GM20431 (cell line): Measurements from ENCODE around the gene C9orf72.
"Not testable (repeated sequence)": the region's sequence is repeated elsewhere in the genome, so short reads cannot be mapped to it uniquely, and the experiment has no call there.

Experiments
- in situ Hi-C: fragments of 300-500 bp; cut with MseI, MboI; formaldehyde crosslinking; loops from one replicate; pipeline ENCODE4 v1.15.0; 2020; ENCODE audit warnings: low sequenced_read_pairs; ENCODE audit not compliant: unreplicated experiment

The C9orf72 gene

GRCh38 chr9:27519466-27520465 is 53.5 kb downstream of the C9orf72 start:
- in situ Hi-C loops = loop anchor here (10.0 kb wide), 1 partner anchor 185 kb away; no protein-coding TSS in a partner anchor

- in situ Hi-C loops = no loop called here
Measured at GRCh38 chr9:27518809-27519208, 54.5 kb downstream of the C9orf72 start.

GRCh38 chr9:27518006-27518405 is 55.3 kb downstream of the C9orf72 start:
- in situ Hi-C loops = no loop called here

- in situ Hi-C loops = no loop called here
Measured at GRCh38 chr9:27514551-27514950, 58.7 kb downstream of the C9orf72 start.

GRCh38 chr9:27511771-27512170 is 61.5 kb downstream of the C9orf72 start:
- in situ Hi-C loops = no loop called here

GRCh38 chr9:27510780-27511179 is 62.5 kb downstream of the C9orf72 start:
- in situ Hi-C loops = no loop called here

- in situ Hi-C loops = no loop called here
Measured at GRCh38 chr9:27506981-27507380, 66.3 kb downstream of the C9orf72 start.

GRCh38 chr9:27505744-27506161 is 67.5 kb downstream of the C9orf72 start:
- in situ Hi-C loops = no loop called here

- in situ Hi-C loops = no loop called here
Measured at GRCh38 chr9:27504259-27504658, 69.0 kb downstream of the C9orf72 start.

- in situ Hi-C loops = no loop called here
Measured at GRCh38 chr9:27503623-27504022, 69.7 kb downstream of the C9orf72 start.

- in situ Hi-C loops = not testable (repeated sequence)
Measured at GRCh38 chr9:27500902-27501301, 72.4 kb downstream of the C9orf72 start.

GRCh38 chr9:27499451-27499850 is 73.8 kb downstream of the C9orf72 start:
- in situ Hi-C loops = no loop called here

- in situ Hi-C loops = no loop called here
Measured at GRCh38 chr9:27497883-27498417, 75.3 kb downstream of the C9orf72 start.
